Activated B cell treated with CpG ODN at 0.5 μM for 24 hours (primary cell): ENCODE measurements around the gene ITPRIP. TPM values are rescaled to one million over a fixed set of nuclear protein-coding genes. Genes with fewer than 3 reads are reported as not detected.

Experiments used
- ATAC-seq: fragments of 200-7000 bp; cut with Tn5 transposase; one replicate; pipeline ENCODE4 v1.10.0; 2021; ENCODE audit warnings: low read depth, mild to moderate bottlenecking, moderate library complexity
- CTCF ChIA-PET: fragments of 350-600 bp; sonication (Branson Sonifier 250); formaldehyde crosslinking; loops from one replicate; lab custom pipeline; 2021; ENCODE audit warnings: antibody characterized with exemption; lab: Charles Lee
- POLR2A ChIA-PET: fragments of 350-600 bp; sonication (Branson Sonifier 250); formaldehyde crosslinking; loops from one replicate; lab custom pipeline; 2021; ENCODE audit warnings: antibody characterized with exemption; lab: Charles Lee
- DNase-seq: peaks from one replicate; pipeline ENCODE4 v3.0.0; 2022
- H3K27ac Mint-ChIP-seq: one replicate; pipeline ENCODE4 v1.8.0; 2020; ENCODE audit warnings: mixed read lengths
- H3K27me3 Mint-ChIP-seq: one replicate; pipeline ENCODE4 v1.8.0; 2021; ENCODE audit warnings: mixed read lengths
- H3K36me3 Mint-ChIP-seq: one replicate; pipeline ENCODE4 v1.8.0; 2021; ENCODE audit warnings: low read depth, mixed read lengths
- H3K4me1 Mint-ChIP-seq: one replicate; pipeline ENCODE4 v1.8.0; 2021; ENCODE audit warnings: mixed read lengths
- H3K4me3 Mint-ChIP-seq: one replicate; pipeline ENCODE4 v1.8.0; 2020; ENCODE audit warnings: mild to moderate bottlenecking, mixed read lengths
- H3K9me3 Mint-ChIP-seq: one replicate; pipeline ENCODE4 v1.8.0; 2020; ENCODE audit warnings: mixed read lengths
- intact Hi-C: fragments of 100-400 bp; cut with micrococcal nuclease; formaldehyde crosslinking; loops from one replicate; pipeline ENCODE4 v1.15.1; 2024
- total RNA-seq: library from RNA; stranded (reverse); gene quantifications from 2 replicates; pipeline ENCODE4 v1.2.3, GENCODE V29; 2022
- TF ChIP-seq, protein P1 (sequence below): fragments of 200-600 bp; IDR thresholded peaks from one replicate; pipeline ENCODE4 v1.8.0; 2022; ENCODE audit warnings: antibody characterized with exemption, mild to moderate bottlenecking

ITPRIP gene
- total RNA-seq, 1 donor from 2014 or later, result 26.1 TPM

DNA sequence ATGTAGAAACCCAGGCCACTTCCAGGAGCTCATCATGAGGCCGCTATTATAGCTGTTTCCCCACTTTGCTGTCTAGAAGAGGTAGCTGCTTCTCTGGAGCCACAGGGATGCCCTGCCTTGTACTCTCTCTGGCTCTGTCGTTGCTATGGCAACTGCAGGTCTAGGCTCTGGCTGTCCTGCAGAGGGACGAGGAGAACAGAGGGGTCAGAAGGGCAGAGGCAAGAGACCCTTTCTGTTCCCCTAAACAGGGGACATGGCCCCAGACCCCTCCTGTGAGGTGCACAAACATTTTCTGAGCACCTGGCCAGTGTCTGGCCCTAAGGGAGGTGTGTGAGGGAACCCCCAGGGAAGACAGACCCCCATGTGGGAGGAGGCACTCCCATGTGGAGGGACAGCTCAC is 31.4 kb downstream of the ITPRIP start:
- Mint-ChIP-seq H3K36me3 (peaks cover 19% of the 10 kb centered on the region), H3K27me3 (no peaks in the 10 kb centered on the region), H3K4me1 (peaks cover 23% of the 10 kb centered on the region), H3K9me3 (no peaks in the 10 kb centered on the region), H3K27ac (no peak overlapping the region), H3K4me3 (no peak overlapping the region)
- intact Hi-C loops, result no loop called here
- TF ChIP-seq, protein P1, sequence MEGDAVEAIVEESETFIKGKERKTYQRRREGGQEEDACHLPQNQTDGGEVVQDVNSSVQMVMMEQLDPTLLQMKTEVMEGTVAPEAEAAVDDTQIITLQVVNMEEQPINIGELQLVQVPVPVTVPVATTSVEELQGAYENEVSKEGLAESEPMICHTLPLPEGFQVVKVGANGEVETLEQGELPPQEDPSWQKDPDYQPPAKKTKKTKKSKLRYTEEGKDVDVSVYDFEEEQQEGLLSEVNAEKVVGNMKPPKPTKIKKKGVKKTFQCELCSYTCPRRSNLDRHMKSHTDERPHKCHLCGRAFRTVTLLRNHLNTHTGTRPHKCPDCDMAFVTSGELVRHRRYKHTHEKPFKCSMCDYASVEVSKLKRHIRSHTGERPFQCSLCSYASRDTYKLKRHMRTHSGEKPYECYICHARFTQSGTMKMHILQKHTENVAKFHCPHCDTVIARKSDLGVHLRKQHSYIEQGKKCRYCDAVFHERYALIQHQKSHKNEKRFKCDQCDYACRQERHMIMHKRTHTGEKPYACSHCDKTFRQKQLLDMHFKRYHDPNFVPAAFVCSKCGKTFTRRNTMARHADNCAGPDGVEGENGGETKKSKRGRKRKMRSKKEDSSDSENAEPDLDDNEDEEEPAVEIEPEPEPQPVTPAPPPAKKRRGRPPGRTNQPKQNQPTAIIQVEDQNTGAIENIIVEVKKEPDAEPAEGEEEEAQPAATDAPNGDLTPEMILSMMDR, result no peak
- ATAC-seq, result no peak
- CTCF ChIA-PET, result interaction anchor here (1.0 to 8.7 kb wide), 12 partner anchors 14 to 47 kb away, joined by 3 to 208 read pairs (median 9); partner anchors contain the start of genes CFAP58 and ITPRIP
- POLR2A ChIA-PET, result interaction anchor here (1.6 to 3.0 kb wide), 3 partner anchors 22 to 44 kb away, joined by 11 to 32 read pairs (median 22); partner anchors contain the start of gene ITPRIP
- DNase-seq, result no peak

DNA sequence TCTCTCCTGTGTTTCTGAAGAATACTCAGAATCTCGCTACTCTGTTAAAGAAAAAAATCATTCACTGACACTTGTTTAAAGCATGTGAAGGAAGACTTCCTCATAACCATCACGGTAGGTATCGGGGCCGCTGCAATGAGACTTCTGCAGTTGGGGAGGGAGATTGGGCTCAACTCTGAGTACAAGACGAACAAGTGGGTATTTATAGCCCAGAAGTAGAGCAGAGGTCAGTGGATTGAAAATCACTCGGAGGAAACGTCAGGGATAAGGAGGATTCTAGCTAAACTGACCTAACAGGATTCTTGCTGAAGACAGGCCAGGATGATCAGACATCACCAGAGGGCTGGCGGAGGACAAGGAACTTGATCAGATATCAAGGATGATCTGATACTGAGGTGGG is 33.3 kb downstream of the ITPRIP start:
- H3K4me3 Mint-ChIP-seq, result no peak overlapping the region
- H3K27me3 Mint-ChIP-seq, result peaks cover under 1% of the 10 kb centered on the region
- ChIA-PET POLR2A (interaction anchor here (1.6 to 3.0 kb wide), 3 partner anchors 33 to 46 kb away, joined by 6 to 32 read pairs (median 22); partner anchors contain the start of gene ITPRIP), CTCF (interaction anchor here (0.6 to 8.7 kb wide), 17 partner anchors 9 to 49 kb away, joined by 3 to 208 read pairs (median 7); partner anchors contain the start of genes CFAP58 and ITPRIP)
- H3K27ac Mint-ChIP-seq, result no peak overlapping the region
- H3K4me1 Mint-ChIP-seq, result peaks cover 23% of the 10 kb centered on the region
- peaks cover 6% of the 10 kb centered on the region for H3K36me3 Mint-ChIP-seq
- TF ChIP-seq, protein P1, result no peak
- DNase-seq (no peak), ATAC-seq (no peak)
- intact Hi-C loops, result loop anchor here (1.0 to 2.0 kb wide), 4 partner anchors 14 to 45 kb away; partner anchors contain the start of gene ITPRIP
- no peaks in the 10 kb centered on the region for H3K9me3 Mint-ChIP-seq

DNA sequence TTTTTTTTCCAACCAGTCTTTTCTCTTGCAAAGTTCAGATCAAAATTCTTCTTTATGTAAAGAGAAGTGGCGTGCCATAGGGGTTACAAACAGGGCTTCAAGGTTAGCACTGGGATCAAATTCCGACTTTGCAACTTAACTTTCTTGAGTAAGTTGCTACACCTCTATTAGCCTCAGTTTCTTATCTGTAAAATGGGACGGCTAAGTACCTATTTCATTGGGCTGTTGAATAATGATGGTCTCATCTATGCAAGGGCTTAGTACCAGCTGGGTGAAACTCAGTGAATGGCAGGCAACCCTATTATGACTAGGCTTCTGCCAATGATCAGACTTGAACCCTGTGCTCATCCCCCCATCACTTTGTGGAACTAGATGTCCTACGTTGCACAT is 33.9 kb downstream of the ITPRIP start:
- H3K27me3 Mint-ChIP-seq, result peaks cover 6% of the 10 kb centered on the region
- ChIA-PET POLR2A (no interaction called here), CTCF (interaction anchor here (0.8 to 8.7 kb wide), 7 partner anchors 12 to 49 kb away, joined by 3 to 208 read pairs (median 23); partner anchors contain the start of genes CFAP58 and ITPRIP)
- no peak overlapping the region for H3K27ac Mint-ChIP-seq
- TF ChIP-seq, protein P1, result no peak
- H3K4me3 Mint-ChIP-seq, result no peak overlapping the region
- peaks cover 21% of the 10 kb centered on the region for H3K4me1 Mint-ChIP-seq
- peaks cover 6% of the 10 kb centered on the region for H3K36me3 Mint-ChIP-seq
- no peak for DNase-seq
- no peak for ATAC-seq
- intact Hi-C loops, result loop anchor here (2.0 kb wide), 1 partner anchor 18 kb away; no protein-coding TSS in a partner anchor
- H3K9me3 Mint-ChIP-seq, result no peaks in the 10 kb centered on the region

DNA sequence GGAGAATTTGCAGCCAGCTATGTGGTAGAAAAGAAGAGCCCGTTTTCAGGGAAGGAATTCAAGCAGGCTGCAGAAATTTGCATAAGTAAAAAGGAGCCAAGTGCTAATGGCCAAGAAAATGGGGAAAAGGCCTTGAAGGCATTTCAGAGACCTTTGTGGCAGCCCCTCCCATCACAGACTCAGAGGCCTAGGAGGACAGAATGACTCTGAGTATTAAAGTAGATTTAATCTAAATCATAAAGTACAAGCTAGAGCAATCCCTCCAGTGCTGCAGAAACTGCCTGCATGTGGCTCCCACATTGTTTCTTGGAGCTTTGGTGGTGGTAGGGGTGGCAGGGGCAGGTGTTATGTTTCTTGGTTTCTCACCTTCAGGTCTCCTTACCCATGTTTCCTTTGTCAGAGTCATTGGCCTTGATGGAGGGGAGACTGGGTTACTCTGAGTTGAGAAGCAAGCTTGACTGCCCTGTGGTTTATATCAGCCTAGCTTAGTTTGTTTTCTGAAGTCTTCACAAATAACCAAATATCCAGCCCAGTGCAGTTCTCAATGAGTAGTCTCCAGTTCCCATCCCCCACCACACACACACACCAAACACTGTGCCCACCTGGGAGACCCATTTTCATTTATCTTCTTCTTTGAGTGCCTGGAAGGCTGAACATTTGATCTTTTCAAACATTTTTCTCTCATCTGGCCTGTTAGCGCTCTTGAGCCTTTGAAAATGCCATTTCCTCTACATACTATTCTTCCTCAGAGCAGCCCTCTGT is 34.5 kb downstream of the ITPRIP start:
- TF ChIP-seq, protein P1, result no peak
- ChIA-PET POLR2A (no interaction called here), CTCF (interaction anchor here (1.6 to 8.7 kb wide), 4 partner anchors 12 to 50 kb away, joined by 7 to 208 read pairs (median 30); partner anchors contain the start of genes CFAP58 and ITPRIP)
- H3K4me3 Mint-ChIP-seq, result no peak overlapping the region
- no peak for DNase-seq
- H3K4me1 Mint-ChIP-seq, result peaks cover 17% of the 10 kb centered on the region
- H3K27me3 Mint-ChIP-seq, result peaks cover 9% of the 10 kb centered on the region
- no peaks in the 10 kb centered on the region for H3K9me3 Mint-ChIP-seq
- intact Hi-C loops, result loop anchor here (2.0 kb wide), 1 partner anchor 19 kb away; no protein-coding TSS in a partner anchor
- peaks cover 4% of the 10 kb centered on the region for H3K36me3 Mint-ChIP-seq
- no peak overlapping the region for H3K27ac Mint-ChIP-seq
- no peak for ATAC-seq
